K562 treated with DMSO at 1 percent for 24 hours (cell line): Measurements from ENCODE around the gene CYP4F8. TPM values are rescaled to one million over a fixed set of nuclear protein-coding genes. Genes with fewer than 3 reads are reported as not detected.

ENCODE experiments used
- total RNA-seq: library from RNA; unstranded; fragments of 300-600 nt; gene quantifications from 2 replicates; pipeline ENCODE4 v1.2.3, GENCODE V29; 2022; ENCODE audit warnings: low read depth; ENCODE audit not compliant: insufficient read depth

The CYP4F8 gene, protein sequence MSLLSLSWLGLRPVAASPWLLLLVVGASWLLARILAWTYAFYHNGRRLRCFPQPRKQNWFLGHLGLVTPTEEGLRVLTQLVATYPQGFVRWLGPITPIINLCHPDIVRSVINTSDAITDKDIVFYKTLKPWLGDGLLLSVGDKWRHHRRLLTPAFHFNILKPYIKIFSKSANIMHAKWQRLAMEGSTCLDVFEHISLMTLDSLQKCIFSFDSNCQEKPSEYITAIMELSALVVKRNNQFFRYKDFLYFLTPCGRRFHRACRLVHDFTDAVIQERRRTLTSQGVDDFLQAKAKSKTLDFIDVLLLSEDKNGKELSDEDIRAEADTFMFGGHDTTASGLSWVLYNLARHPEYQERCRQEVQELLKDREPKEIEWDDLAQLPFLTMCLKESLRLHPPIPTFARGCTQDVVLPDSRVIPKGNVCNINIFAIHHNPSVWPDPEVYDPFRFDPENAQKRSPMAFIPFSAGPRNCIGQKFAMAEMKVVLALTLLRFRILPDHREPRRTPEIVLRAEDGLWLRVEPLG
- total RNA-seq = not detected in 2 replicates

DNA sequence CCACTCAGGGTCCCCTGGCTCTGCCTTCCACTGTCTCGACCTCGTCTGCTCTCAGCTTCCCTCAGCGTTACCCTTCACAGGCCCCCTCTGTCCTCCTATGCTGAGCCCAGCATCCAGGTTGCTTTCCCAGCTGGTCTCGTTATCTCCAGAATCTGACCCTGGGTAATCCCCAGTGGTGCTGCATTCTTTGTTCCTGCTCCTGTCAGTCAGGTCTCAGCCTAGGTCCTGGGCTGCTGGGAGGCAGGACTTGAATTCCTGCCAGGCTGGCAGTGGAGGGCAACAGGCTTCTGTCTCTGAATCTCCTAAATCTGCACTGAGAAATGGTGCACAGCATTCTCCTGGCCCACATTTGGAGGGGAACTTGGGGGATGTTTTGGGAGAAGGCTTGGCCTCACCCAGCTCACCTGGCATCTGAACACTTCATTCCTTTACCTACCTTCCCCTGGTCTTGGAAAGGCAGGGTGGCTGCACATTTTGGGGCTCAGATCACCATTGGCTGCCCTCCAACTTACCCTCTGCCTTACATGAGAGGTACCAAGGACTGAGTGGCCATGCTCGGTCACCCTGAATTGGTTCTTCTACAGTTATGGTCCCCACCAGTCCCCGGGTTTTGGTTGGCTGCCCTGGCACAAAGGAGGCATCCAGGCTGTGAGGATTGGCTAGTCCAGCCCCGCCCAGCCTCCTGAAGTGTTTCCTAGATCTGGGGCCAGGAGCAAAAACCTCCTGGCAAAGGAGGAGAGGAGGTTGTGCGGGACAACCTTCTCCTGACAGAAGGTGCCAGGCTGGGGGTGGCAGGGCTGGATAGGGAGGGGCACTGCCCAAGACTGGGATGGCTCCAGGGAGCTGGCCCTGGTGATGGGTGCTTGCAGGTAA, at the start of gene CYP4F8:
Gene CYP4F8 (plus strand): TSS at position 712 of the 873 bp plus-strand sequence. CDS start 399 bp downstream, outside the sequence.

DNA sequence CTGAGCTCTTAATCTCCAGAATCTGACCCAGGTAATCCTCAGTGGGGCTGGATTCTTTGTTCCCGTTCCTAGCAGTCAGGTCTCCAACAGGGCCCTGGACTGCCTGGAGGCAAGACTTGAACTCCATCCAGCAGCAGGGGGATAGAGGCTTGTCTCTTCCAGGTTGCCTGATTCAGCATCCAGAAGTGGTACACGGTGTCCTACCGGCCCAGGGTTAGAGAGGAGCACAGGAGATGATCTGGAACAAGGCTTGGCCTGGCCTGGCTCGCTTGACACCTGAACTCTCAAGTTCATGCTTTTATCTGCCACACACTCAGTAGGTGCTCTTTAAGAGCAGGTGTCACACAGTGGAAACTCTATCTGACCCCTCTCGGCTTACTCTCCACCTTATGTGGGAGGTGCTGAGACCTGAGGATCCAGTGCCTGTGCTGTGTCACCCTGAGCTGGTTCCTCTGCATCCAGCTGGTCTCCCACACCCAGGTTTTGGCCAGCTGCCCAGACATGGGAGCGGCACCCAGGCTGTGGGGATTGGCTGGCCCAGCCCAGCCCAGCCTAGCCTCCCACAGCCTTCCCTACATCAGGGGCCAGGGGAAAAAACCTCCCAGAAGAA, 25.4 kb downstream of the CYP4F8 start, which contains the start of gene CYP4F3:
Gene CYP4F3 (plus strand): TSS at position 604 of the 610 bp plus-strand sequence. CDS start 519 bp downstream, outside the sequence.

DNA sequence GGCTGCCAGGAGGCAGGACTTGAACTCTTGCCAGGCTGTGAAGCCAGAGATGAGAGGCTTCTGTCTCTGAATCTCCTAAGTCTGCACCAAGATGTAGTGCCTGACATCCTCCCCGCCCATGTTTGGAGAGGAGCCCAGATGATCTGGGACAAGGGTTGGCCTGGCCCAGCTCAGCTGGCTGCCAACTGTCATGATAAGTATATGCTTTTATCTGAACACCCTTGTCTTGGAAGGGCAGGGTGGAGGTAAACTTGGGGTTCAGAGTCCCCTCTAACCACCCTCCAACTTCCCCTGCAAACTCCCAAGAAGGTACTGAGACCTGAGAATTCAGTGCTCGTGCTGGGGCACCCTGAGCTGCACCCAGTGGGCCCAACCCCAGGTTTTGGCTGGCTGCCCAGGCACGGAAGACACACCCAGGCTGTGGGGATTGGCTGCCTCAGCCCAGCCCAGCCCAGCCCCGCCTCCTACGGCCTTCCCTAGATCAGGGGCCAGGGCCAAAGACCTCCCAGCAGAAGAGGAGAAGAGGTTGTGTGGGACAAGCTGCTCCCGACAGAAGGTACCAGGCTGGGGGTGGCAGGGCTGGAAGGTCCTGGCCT, 57.7 kb downstream of the CYP4F8 start, which contains the start of gene CYP4F12:
Gene CYP4F12 (plus strand): TSS at position 508 of the 596 bp plus-strand sequence. CDS start 443 bp downstream, outside the sequence.

Other genes starting within 250 kb of the CYP4F8 start
- 20.3 and 23.1 TPM in 2 replicates for gene AKAP8, start 235.4 kb upstream of the CYP4F8 start, total RNA-seq
- 111 and 113 TPM in 2 replicates for gene AKAP8L, start 196.2 kb upstream of the CYP4F8 start, total RNA-seq
- 20.2 and 21.1 TPM in 2 replicates for gene WIZ, start 165.3 kb upstream of the CYP4F8 start, total RNA-seq
- 0.17 TPM in 1 of 2 replicates, not detected in the other for gene RASAL3, start 150.7 kb upstream of the CYP4F8 start, total RNA-seq
- gene PGLYRP2, start 135.7 kb upstream of the CYP4F8 start, total RNA-seq = not detected in 2 replicates
- not detected in 2 replicates for gene CYP4F22, start 106.7 kb upstream of the CYP4F8 start, total RNA-seq
- gene CYP4F3, start 25.7 kb downstream of the CYP4F8 start, total RNA-seq = 0.06 TPM in 1 of 2 replicates, not detected in the other
- gene CYP4F12, start 57.9 kb downstream of the CYP4F8 start, total RNA-seq = 0.12 TPM in 1 of 2 replicates, not detected in the other
- not detected in 2 replicates for gene OR10H2, start 112.8 kb downstream of the CYP4F8 start, total RNA-seq
- gene OR10H3, start 122.8 kb downstream of the CYP4F8 start, total RNA-seq = not detected in 2 replicates
- not detected in 2 replicates for gene OR10H5, start 172.4 kb downstream of the CYP4F8 start, total RNA-seq
- gene OR10H1, start 200.4 kb downstream of the CYP4F8 start, total RNA-seq = not detected in 2 replicates